HL-60/S4 treated with retinoic acid at 250 ng/mL for 4 days and 3 days (cell line): ENCODE data around the gene ZFP3.
"Not testable (repeated sequence)": the region's sequence is repeated elsewhere in the genome, so short reads cannot be mapped to it uniquely, and the experiment has no call there.

ENCODE experiments used
- in situ Hi-C: fragments of 300-500 bp; cut with MboI; formaldehyde crosslinking; loops from 2 replicates; pipeline ENCODE4 v1.7.0; 2022; ENCODE audit warnings: low sequenced_read_pairs

Gene ZFP3

DNA sequence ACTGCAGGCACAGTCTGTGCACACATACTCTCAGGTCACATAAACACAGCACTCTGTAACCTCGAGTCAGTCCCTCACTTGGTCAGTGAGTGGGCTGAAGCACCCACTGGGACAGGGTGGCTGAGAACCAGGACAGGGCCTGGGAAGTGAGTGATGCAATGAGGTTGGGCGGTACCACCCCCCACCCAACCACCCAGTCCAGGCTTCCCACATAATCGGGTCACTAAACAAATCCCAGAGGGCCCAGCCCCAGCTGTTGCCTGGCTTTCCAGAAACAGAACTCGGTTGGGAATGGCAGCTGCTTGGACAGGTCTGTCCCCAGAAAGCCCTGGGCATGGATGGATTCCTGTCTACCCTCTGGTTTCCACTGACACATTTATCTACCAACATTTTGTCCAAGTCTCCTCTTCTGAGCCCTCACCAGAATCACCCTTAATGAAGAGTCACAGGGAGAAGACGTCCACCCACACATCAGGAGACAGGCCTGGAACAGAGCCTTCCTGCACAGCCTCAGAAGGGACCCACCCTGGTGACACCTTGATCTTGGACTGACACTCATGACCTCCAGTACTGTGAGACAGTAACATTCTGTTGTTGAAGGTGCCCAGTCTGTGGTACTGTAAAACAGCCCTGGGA is 46.0 kb downstream of the ZFP3 start:
- in situ Hi-C loops, result not testable (repeated sequence)

DNA sequence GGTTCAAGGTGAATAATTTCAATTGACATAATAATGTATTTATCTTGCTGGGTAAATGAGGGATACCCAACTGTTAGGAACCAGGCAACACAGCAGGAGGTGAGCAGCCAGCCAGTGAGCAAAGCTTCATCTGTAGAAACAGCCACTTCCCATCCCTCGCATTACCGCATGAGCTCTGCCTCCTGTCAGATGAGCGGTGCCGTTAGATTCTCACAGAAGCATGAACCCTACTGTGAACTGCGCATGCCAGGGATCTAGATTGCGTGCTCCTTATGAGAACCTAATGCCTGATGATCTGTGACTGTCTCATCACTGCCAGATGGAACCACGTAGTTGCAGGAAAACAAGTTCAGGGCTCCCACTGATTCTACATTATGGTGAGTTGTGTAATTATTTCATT is 46.6 kb downstream of the ZFP3 start:
- in situ Hi-C loops, result not testable (repeated sequence)

DNA sequence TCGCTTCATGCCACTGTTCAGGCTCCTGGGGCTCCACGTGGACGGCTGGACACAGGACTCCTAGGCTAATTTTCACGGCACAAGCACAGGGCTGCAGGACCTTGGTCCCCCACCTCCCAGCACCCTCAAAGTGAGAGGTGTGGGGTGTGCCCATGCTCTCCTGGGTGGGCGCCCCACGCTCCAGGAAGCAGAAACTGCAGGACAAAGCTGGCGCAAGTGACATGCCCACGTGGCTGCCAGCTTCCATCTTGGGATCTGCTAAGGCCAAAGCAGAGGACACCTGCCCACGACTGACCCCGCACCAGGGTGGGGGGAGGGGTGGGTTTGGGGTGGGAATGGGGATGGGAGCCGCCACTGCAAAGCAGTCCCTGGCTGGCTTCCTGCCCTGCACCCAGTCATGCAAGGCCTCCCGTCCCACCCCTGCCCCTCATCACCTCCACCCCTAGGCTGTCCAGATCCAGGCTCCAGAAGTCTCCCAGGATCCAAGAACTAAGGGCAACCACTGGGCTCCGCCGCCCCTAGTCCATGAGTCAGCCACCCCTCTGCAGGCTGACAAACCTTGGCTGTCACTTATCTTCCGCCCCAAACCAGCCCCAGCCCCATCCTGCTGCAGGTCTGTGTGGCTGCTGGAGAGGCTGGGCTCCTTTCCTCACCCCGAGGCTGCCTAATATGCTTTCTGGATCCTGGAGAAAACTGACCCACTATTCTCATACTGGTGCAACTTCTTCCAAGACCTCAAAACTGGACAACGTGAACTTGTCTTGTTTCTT is 48.6 kb downstream of the ZFP3 start:
- in situ Hi-C loops, result no loop called here

DNA sequence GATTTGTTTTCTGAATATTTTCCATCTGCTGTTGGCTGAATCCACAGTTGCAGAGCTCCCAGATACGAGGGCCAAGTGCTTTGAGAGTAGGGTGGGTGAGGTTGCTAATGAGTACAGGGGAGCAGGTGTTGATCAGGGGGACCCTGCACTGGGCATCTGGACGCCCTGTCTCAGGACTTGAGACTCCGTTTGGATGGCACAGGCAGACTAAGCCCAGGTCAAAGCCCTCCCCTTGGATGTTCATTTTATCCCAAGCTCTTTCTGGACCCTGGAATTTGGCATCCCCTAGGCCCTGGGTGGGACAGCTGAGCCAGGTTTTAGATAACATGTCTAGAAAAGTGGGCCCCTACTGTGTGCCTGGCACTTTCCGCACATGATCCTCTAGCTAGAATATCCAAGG is 49.6 kb downstream of the ZFP3 start:
- in situ Hi-C loops, result no loop called here

DNA sequence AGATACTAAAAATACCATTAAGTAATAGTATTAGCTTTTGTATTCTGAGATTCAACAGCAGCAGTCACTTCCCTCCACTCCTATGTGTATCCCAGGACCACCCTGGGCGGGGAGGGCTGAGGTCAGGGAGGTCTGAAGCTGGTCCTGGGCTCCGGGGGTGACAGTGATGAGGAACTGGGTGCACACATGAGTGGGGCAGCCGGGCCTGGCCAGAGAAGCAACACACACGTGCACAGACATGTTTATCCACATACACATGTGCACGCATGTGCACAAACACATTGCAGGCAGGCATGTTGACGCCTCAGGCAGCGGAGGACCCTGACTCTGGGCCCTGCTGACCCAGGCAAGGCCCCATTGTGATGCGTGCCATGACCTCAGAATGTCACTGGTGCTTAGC is 50.1 kb downstream of the ZFP3 start:
- in situ Hi-C loops, result not testable (repeated sequence)

DNA sequence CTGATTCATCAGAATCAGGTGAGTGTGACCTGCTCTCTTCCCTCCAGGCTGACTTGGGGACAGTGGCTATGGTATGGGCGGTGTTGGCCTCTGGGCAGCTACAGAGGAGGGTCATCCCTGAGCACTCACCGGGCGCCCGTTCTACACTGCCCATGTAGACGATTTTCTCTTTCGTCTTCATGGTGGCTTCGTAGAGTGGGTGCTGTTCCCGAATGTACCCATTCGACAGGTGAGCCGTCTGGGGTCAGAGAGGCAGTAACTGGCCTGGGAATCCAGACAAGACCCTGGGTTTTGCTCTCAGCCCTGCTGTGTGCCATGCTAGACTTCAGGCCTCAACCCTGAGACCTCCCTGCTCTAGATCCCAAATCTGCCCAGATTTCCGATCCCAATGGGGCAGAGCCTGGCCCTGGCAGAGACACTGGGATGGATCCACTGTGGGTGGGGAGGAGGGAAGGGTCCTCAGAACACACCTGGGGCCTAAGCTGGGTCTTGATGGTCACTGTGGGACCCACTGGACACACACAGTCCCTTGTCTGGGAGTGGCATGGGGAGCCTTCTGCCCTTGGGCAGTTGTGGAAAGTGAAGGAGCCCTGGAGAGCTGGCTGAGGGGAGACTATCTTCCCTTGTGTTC is 50.8 kb downstream of the ZFP3 start:
- in situ Hi-C loops, result no loop called here

DNA sequence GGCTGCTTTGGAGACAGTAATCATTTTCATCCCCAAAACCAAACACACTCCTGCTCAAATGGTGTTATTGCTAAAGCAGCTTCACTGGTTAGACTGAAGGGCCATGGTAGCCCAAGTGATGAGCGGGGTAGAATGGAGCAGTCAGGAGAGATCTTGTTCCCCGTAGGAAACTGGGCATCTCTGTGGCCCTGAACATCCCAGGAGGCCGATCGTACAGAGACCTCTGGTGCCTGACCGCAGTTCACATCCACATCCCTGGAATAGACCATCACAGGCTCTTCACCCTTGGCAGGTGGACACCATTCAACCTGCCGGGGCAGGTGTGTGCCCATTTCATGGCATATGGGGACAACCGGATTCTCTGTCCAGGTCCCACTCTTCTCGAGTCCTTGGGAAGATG is 51.5 kb downstream of the ZFP3 start:
- in situ Hi-C loops, result not testable (repeated sequence)

DNA sequence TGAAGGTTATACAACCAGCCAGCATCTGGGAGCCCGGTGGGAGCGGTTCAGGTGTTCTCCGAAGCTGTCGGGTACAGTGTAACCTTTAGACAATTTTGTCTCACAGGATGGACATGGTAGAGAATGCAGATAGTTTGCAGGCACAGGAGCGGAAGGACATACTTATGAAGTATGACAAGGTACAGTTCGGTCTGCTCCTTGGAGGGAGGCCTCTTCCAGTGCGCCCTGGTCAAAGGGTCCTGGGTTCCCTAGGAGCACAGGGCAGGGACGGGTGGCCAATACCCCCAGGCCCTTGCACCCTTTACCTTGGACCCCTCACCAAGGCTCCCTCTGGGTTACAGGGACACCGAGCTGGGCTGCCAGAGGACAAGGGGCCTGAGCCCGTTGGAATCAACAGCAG is 52.0 kb downstream of the ZFP3 start:
- in situ Hi-C loops, result not testable (repeated sequence)

DNA sequence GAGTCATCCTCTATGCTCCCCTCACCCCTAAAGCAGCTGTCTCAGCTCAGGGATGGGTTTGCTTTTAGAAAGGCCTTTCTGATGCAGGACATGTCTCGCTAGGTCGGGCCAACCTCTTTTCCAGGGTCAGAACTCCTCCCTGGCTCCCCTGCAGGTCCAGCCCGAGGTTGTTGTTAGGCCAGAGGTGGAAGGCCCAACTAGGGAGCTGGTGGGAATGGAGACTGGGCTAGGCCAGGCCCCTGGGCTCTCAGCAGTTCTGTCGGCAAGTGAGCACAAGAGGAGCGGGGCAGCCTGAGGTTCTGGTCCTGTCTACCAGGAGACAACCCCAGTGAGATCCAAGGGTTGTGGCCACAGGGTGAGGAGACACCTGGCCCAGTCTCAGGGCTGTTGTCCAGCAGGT is 52.4 kb downstream of the ZFP3 start:
- in situ Hi-C loops, result not testable (repeated sequence)

DNA sequence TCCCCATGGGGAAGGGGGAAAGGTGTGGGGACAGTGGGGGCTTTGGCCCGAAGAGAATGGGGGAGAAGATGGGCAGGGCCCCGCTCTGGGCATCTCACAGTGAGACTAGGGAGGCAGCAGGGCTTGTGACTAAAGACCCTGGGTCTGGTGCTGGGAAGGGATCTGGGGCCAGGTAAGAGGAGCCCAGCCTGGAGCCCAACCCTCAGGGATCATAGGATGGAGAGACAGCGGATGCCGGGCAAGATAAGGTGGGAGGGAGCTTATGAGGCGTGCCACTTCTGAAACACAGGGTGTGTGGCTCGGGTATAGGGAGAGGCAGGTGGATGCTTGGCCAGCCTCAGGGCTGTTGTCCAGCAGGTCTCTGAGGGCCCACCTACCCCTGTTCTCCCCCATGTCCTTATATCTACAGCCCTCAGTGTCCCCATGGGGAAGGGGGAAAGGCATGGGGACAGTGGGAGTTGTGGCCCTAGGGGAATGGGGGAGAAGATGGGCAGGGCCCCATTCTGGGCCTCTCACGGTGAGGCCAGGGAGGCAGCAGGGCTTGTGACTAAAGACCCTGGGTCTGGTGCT is 53.0 kb downstream of the ZFP3 start:
- in situ Hi-C loops, result no loop called here

DNA sequence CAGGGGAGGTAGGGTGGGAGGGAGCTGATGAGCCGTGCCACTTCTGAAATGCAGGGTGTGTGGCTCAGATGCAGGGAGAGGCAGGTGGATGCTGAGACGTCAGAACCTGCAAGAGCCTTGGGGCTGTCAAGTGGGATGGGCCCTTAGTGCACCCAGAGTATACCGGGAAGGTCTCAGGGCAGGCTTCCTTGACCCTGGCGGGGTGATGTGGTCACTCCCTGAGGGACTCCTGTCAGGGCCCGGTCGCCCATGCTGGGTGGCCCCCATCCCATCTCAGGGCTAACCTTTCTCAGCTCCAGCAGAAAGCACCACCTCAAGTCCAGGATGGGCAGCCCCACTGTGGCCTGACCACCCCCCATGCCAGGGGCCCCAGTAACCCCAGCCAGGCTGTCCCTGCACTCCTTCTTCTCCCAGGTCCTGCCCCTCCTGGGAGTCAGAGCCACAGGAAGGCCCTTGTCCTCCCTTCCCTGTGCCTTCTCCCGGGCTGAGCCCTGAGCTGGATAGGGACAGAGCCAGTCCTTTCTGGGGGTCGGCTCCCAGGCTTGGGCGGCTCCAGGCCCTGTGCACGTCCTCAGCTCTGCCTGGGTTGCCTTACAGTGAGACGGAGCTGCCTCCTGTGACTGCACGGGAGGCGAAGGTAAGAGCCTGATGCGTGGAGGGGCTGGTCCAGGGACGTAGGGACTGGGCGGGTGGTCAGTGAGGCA is 53.7 kb downstream of the ZFP3 start:
- in situ Hi-C loops, result not testable (repeated sequence)

DNA sequence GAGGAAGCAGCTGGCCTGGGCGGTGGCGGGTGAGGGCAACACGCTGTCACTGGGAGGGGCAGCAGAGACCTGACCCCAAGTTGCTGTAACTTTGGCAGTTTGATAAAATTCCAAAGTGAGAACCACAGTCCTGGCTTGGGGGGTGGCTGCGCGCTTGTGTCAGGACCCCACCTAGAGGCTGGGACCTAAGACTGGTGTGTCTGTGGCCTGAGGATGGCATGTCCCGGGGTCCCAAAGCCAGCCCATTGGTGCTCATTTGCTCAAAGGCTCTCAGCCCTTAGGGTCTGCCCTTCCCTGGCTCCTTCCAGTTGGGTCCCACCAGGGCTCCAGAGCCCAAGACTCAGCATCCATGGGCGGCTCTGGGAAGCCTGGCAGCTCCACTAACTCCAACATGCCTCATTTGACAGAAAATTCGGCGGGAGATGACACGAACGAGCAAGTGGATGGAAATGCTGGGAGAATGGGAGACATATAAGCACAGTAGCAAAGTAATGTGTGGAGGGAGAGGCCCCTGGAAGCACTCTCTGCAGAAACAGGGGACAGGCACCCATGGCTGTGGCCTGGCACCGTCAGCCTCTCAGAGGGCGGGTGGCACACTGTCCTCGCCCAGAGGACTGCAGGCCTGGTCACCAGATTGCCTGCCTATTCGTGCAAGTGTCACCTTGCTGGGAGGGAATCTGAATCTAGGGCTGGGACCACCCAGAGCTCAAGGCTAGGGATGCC is 54.4 kb downstream of the ZFP3 start:
- in situ Hi-C loops, result not testable (repeated sequence)

DNA sequence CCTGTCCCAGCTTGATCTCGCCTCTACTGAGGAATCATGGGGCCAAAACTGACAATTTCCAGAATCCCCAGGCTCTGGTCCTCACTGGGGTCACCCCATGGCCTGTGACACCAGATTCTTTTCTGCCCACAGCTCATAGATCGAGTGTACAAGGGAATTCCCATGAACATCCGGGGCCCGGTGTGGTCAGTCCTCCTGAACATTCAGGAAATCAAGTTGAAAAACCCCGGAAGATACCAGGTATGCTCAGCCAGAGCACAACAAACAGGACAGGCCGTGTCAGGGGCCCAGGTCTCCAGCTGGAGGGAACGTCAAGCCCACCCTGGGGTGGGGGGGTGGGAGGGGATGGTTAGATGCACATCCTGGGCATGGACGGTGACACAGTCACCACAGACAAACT is 55.0 kb downstream of the ZFP3 start:
- in situ Hi-C loops, result no loop called here

DNA sequence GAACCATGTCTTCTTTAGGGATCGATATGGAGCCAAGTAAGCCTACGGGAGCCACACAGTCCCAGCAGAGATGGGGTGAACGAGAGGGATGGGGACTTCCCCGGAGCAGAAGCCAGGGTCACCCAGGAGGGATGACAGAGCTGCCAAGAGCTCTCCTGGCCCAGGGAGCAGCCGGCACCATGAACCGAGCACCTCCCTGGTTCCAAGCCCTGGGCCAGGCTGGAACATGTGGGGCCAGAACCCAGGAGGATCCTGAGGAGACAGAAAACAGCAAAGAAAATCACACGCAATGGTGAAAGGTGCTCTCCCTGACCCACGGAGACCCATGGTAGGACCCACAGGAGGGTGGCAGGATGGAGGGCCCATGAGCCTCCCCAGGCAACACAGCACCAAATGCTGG is 55.7 kb downstream of the ZFP3 start:
- in situ Hi-C loops, result not testable (repeated sequence)

DNA sequence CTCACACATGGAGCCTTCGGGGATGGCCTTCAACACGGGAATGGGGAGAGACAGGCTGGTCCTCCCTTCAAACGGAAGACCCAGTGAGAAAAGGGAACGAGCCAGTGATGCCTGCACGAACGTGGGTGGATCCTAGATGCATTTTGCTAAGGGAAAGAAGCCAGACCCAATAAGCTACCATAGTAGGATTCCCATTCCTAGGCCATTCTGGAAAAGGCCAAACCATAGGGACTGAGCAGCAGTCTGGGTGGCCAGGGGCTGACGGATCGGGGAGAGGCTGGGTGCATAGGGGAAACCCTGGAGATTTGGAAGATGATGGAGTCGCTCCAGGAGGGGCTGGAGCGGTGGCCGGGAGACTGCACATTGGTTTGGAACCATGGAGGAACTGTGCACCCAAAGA is 56.3 kb downstream of the ZFP3 start:
- in situ Hi-C loops, result not testable (repeated sequence)

DNA sequence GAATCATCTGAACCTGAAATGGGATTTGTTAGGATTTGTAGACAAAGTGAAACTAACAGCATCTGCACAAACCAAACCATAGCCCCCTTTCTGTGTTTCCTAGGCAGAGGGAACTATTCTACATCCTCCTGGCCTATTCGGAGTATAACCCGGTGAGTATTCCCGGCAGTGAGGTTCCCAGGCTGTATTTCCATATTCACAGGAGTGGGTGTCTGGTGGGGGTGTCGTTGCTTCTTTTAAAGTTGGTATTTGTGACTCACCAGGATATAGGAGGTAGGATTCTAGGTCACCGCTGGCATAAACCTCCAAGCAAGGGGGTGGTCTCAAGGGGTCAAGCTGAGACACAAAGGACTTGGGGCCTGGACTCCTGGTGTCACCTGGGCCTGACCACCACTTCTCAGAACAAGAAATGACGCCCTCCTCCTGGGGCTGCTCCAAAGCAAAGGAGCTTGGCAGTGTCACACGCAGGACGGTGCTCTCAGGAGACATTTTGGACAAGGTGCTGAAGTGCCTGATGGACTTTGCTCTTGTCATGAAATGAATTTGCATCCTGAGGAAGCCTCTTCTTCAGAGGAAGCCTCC is 57.0 kb downstream of the ZFP3 start:
- in situ Hi-C loops, result not testable (repeated sequence)

DNA sequence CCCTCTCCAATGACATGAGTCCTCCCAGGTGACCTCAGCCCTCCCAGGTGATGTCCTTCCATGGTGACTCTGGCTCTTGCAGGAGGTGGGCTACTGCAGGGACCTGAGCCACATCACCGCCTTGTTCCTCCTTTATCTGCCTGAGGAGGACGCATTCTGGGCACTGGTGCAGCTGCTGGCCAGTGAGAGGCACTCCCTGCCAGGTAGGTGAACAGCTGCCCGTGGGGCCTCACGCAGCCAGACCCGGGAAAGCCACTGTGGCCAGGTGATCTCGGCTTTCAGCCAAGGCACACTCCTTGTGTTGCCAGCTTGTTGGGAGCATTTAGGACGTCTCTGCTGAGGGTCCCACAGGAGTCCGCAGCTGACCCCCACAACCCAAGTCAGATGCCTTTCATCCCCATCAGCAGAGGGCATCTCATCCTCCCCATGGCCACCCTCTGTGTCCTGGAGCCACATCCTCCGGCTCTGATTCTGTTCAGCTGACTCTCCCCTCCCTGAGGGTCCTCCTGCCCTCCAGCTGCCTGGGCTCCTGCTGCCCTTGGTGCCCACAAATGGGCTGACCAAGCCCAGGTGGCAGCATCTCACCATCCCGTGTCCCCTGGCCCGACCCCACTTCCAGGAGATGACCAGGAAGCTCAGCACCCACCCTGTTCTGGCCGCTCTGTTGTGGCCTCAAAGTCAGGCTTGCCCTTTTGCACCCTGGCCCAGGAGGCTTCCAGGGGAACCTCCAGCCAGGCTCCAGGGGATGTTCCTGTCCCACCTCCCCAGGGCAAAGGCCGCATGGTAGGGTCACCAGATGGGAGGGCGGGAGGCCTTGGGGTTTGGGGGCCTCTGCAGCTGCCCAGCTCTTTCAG is 57.7 kb downstream of the ZFP3 start:
- in situ Hi-C loops, result no loop called here

DNA sequence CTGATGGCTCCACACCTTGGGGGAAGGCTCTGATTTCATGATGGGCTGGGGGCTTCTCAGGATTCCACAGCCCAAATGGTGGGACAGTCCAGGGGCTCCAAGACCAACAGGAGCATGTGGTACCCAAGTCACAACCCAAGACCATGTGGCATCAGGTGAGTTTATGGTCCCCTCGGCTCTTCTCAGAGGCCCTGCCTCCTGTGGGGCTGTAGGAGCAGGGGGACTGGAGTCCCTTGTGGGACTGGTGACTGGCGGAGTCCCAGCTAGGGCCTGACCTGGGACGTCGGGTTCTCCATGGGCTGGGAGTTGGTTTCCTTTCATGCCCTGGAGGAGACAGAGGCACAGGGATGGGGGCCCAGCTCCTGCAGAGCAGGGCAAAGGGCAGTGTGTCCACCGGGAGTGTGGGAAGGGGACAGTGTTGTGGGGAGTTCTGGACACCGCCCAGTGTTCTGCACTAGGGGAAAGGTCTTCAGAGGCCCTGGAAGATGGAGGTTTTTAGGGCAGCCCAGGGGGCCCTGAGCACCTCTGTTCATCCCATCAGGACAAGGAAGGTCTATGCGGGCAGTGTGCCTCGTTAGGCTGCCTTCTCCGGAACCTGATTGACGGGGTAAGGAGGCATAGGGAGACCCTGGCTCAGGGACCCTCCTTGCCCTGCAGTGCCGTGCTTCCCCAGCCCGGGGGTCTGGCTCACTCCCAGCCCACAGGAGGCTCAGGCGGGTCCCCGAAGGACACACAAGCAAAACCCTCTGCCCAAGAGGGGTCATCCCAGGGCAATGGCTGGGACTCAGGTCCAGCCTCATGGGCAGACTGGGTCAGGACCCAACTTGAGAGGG is 58.5 kb downstream of the ZFP3 start:
- in situ Hi-C loops, result not testable (repeated sequence)
